Cardiac muscle cell (in vitro differentiated cells and primary cell): ENCODE data around the gene UCHL5. TPM values are rescaled to one million over a fixed set of nuclear protein-coding genes. Genes with fewer than 3 reads are reported as not detected.

Experiments used
- DNase-seq, 2 donors: peaks; one replicate each; pipeline versions ENCODE4 v3.0.0 to v3.0.0-alpha.2; 2010 to 2017; ENCODE audit warnings: low read depth in 1 of 2, low spot score in 1 of 2
- H3K27ac ChIP-seq: fragments of 200-600 bp; sonication (generic); 2 replicates; pipeline ENCODE4 v1.5.1; 2016
- H3K27me3 ChIP-seq: fragments of 200-600 bp; sonication (generic); 2 replicates; pipeline ENCODE4 v1.6.0; 2016; ENCODE audit warnings: control low read depth
- H3K36me3 ChIP-seq: fragments of 200-600 bp; sonication (generic); 2 replicates; pipeline ENCODE4 v1.5.1; 2016; ENCODE audit warnings: control low read depth
- H3K4me1 ChIP-seq: fragments of 200-600 bp; sonication (generic); 2 replicates; pipeline ENCODE4 v1.8.1; 2017; ENCODE audit warnings: low read depth, mild to moderate bottlenecking, mixed run types
- H3K4me3 ChIP-seq: fragments of 200-600 bp; sonication (generic); 2 replicates; pipeline ENCODE4 v1.5.1; 2016; ENCODE audit warnings: mild to moderate bottlenecking
- H3K9me3 ChIP-seq: fragments of 200-600 bp; sonication (generic); 2 replicates; pipeline ENCODE4 v1.5.1; 2017; ENCODE audit warnings: low read depth, mild to moderate bottlenecking, control low read depth
- CTCF ChIP-seq: IDR thresholded peaks from 2 replicates; pipeline ENCODE4 v1.5.1; 2012; ENCODE audit warnings: low read depth, mild to moderate bottlenecking, low read length
- polyA plus RNA-seq: library from polyadenylated mRNA; unstranded; fragments of >200 nt; fragmentation: Nextera tagmentation; extraction: Ambion mirVana; gene quantifications from 2 replicates; pipeline ENCODE4 v1.2.1, GENCODE V29; 2016
- total RNA-seq: library from RNA; depleted of rRNA; stranded (reverse); fragments of >200 nt; gene quantifications from 2 replicates; pipeline ENCODE4 v1.2.3, GENCODE V29; 2016

The UCHL5 gene
- total and polyA plus RNA-seq, 2 experiments from 2014 or later: 34.4 to 42.5 TPM

DNA sequence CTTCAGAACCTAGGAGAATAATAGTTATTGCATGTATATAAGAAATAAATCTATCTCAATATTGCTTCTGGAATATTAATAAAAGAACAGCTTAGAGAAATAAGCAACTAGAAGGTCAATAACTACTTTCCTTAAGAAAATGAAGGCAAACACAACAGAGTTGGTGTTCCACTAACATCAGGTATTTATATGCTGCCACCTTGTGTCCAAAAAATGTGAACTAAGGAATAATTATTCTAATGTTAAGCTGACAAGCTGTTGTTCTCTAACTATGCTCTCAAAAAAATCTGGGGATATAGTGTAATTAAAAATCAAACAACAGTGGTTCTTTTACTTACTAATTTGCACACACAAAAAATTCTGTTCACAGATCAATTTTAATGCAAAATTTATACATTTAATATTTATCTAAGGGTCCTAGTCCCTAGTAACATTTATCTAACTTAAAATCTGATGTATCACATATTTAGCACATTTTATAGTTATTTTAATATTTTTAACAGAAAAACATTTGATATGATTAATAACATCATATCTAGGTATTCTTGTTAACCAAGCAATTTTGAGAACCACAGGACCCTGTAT, 39.6 kb downstream of the UCHL5 start:
- H3K27ac ChIP-seq: no peak overlapping the region
- peak; percentile 66 to 82 for DNase-seq

DNA sequence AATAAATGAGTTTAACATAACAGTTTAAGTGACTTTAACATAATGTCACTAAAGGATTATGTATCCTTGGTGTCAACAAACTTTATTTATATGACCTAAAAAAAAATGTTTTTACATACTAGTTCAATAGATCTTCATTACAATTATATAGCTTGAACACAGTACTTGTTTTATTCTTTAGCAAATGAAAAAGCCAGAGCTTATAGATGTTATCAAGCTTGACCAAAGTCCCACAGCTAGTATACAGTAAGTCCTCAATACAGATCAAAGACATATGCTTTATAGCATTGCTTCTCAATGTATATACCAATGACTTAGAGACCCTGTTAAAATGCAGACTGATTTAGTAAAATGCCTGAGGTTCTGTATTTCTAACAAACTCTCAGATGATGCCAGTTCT, 42.4 kb downstream of the UCHL5 start:
- no peaks in the 10 kb centered on the region for H3K9me3 ChIP-seq
- no peak for TF ChIP-seq CTCF
- DNase-seq: no peak
- no peaks in the 10 kb centered on the region for H3K4me1 ChIP-seq
- no peak overlapping the region for H3K4me3 ChIP-seq
- no peaks in the 10 kb centered on the region for H3K27me3 ChIP-seq
- H3K36me3 ChIP-seq: peaks cover 8% of the 10 kb centered on the region
- H3K27ac ChIP-seq: no peak overlapping the region

More for the DNA sequence above, 39.6 kb downstream of the UCHL5 start:
- H3K27me3 ChIP-seq: no peaks in the 10 kb centered on the region
- peak; percentile 42 for TF ChIP-seq CTCF
- no peaks in the 10 kb centered on the region for H3K9me3 ChIP-seq
- H3K36me3 ChIP-seq: peaks cover 8% of the 10 kb centered on the region
- no peaks in the 10 kb centered on the region for H3K4me1 ChIP-seq
- H3K4me3 ChIP-seq: no peak overlapping the region

DNA sequence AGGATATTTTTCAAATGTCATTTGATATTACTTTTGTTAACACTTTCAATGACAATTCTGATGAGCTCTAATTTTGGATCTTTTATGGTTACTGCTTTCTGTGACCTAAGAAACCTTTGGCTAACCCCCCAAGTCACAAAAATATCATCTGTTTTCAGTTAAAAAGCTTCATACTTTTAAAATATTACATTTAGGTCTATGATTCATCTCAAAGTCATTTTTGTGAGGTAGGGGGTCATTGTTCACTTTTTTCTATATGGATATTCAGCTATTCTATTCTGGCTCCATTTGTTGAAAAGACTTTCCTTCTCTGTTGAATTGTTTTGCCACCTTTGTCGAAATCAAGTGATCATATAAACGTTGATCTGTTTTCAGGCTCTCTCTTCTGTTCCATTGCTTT, 44.8 kb downstream of the UCHL5 start:
- TF ChIP-seq CTCF: no peak
- Histone ChIP-seq H3K36me3 (peaks cover 5% of the 10 kb centered on the region), H3K27me3 (no peaks in the 10 kb centered on the region), H3K4me1 (no peaks in the 10 kb centered on the region), H3K27ac (no peak overlapping the region), H3K9me3 (no peaks in the 10 kb centered on the region), H3K4me3 (no peak overlapping the region)
- DNase-seq: peak in 1 of 2 donors; percentile 11

DNA sequence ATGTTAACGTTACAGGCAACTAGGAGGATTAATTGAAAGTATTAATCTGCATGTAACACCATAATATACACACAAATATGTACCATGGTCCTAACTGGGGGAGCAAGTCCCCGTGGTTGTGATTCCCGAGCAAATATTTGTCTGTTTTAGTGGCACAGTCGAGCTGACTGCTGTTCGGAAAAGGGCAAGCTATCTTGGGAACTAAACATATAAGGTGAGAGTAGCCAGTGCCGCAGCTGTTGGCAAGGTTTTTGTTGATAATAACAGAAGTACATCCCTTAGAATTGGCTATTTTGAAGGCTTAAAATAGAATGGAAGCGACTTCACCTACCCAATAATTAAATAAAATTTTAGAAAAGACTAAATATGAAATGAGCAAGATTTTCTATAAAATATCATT, 45.5 kb downstream of the UCHL5 start:
- no peaks in the 10 kb centered on the region for H3K9me3 ChIP-seq
- H3K27me3 ChIP-seq: no peaks in the 10 kb centered on the region
- TF ChIP-seq CTCF: no peak
- no peak overlapping the region for H3K4me3 ChIP-seq
- no peak for DNase-seq
- peak overlapping the region; percentile 14 for H3K27ac ChIP-seq
- no peaks in the 10 kb centered on the region for H3K4me1 ChIP-seq
- peaks cover 5% of the 10 kb centered on the region for H3K36me3 ChIP-seq

- Histone ChIP-seq H3K9me3 (no peaks in the 10 kb centered on the region), H3K27ac (no peak overlapping the region), H3K27me3 (no peaks in the 10 kb centered on the region), H3K4me1 (no peaks in the 10 kb centered on the region), H3K4me3 (no peak overlapping the region), H3K36me3 (peaks cover 5% of the 10 kb centered on the region)
- DNase-seq: peak in 1 of 2 donors; percentile 52
- TF ChIP-seq CTCF: no peak
Observed at GRCh38 chr1:193013005-193013404, 46.2 kb downstream of the UCHL5 start.
